Gastrocnemius medialis (tissue), 4 donors: ENCODE measurements around the gene RHBDL1. TPM values are rescaled to one million over a fixed set of nuclear protein-coding genes. Genes with fewer than 3 reads are reported as not detected.
"Not testable (repeated sequence)": the region's sequence is repeated elsewhere in the genome, so short reads cannot be mapped to it uniquely, and the experiment has no call there.

Experiments used
- ATAC-seq, 2 donors: fragments of 150-250 bp; one replicate each; pipeline ENCODE4 v1.9.1; 2016
- DNase-seq, 2 donors: peaks; one replicate each; pipeline ENCODE4 v3.0.0-alpha.2; 2019
- H3K27ac ChIP-seq, 4 donors: fragments of 200-600 bp; sonication (generic); 1 replicate in 1 of 4; 2 replicates in 3 of 4; pipeline ENCODE4 v1.5.1; 2016 to 2018; ENCODE audit warnings: mild to moderate bottlenecking in 2 of 4, moderate library complexity in 1 of 4
- H3K27me3 ChIP-seq, 3 donors: fragments of 200-600 bp; sonication (generic) in 2 of 3; 1 replicate in 1 of 3; 2 replicates in 2 of 3; pipeline versions ENCODE4 v1.5.1 to v1.6.0; 2016 to 2019; ENCODE audit warnings: mild to moderate bottlenecking in 1 of 3, moderate library complexity in 1 of 3
- H3K36me3 ChIP-seq, 2 donors: fragments of 200-600 bp; sonication (generic) in 1 of 2; one replicate each; pipeline ENCODE4 v1.5.1; 2017 to 2018
- H3K4me1 ChIP-seq, 2 donors: fragments of 200-600 bp; sonication (generic) in 1 of 2; one replicate each; pipeline ENCODE4 v1.5.1; 2016 to 2017; ENCODE audit warnings: mild to moderate bottlenecking in 2 of 2
- H3K4me3 ChIP-seq, 4 donors: fragments of 200-600 bp; sonication (generic) in 3 of 4; 1 replicate in 1 of 4; 2 replicates in 3 of 4; pipeline ENCODE4 v1.5.1; 2016 to 2019; ENCODE audit warnings: mild to moderate bottlenecking in 2 of 4
- H3K9me3 ChIP-seq, 3 donors: fragments of 200-600 bp; sonication (generic) in 2 of 3; 1 replicate in 1 of 3; 2 replicates in 2 of 3; pipeline ENCODE4 v1.5.1; 2016 to 2019
- POLR2A ChIP-seq, 2 donors: fragments of 450-650 bp; IDR thresholded peaks; one replicate each; pipeline ENCODE4 v1.6.1; 2017; ENCODE audit warnings: antibody characterized with exemption in 2 of 2, mild to moderate bottlenecking in 2 of 2, moderate library complexity in 2 of 2
- in situ Hi-C, 4 donors: fragments of 200-750 bp; cut with MboI; loops; one replicate each; pipeline versions ENCODE4 v1.15.0 to v1.8.0; 2017; ENCODE audit warnings: low sequenced_read_pairs in 4 of 4
- intact Hi-C: fragments of 100-400 bp; cut with DNase I; formaldehyde crosslinking; loops from one replicate; pipeline ENCODE4 v1.15.1; 2023; ENCODE audit warnings: low total_unique reads
- total RNA-seq, 4 donors: library from RNA; depleted of rRNA; stranded (reverse); fragments of >200 nt; gene quantifications; one replicate each; pipeline versions ENCODE4 v1.1.0 to v1.2.3, GENCODE V29; 2016
- TF ChIP-seq, protein P1 (sequence below), 5 experiments: fragments of 450-650 bp in 3 of 5; fragments of 200-600 bp in 2 of 5; sonication (generic) in 2 of 5; IDR thresholded peaks in 4 of 5; conservative IDR thresholded peaks in 1 of 5; 1 replicate in 4 of 5; 2 replicates in 1 of 5; pipeline ENCODE4 v1.5.1; 2016 to 2019; ENCODE audit warnings: antibody characterized with exemption in 5 of 5, mild to moderate bottlenecking in 3 of 5, moderate library complexity in 3 of 5

Gene RHBDL1
- total RNA-seq, 4 donors from 2014 or later = 0.31 TPM; not detected in 3

DNA sequence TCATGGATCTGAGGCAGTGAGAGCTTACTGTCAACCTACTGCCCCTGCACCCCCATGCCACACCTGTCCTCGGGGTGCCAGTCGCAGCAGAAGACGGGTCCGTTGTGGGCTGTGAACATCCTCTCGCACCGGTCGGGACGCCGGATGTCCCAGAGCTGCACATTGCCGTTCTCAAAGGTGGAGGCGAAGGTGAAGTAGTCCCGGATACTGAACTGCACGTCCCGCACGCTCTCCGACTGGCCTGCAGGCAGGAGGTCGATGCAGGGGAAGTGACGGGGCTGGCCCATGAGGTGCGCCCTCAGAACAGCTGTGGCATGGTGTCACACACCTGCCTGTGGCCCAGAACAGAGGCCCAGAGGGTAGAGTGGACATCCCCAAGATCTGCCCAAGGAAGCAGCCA lies 12.0 kb downstream of the RHBDL1 start:
- intact Hi-C loops = loop anchor here (10.0 kb wide), 1 partner anchor 617 kb away; the partner anchor contains the start of gene UBE2I
- Histone ChIP-seq H3K4me1 (peaks cover 25 to 46% of the 10 kb centered on the region in 2 donors), H3K27me3 (peaks cover under 1 to 11% (median 10%) of the 10 kb centered on the region in 3 donors), H3K36me3 (peaks cover 0 to 20% of the 10 kb centered on the region in 2 donors), H3K9me3 (no peaks in the 10 kb centered on the region), H3K27ac (no peak overlapping the region), H3K4me3 (no peak overlapping the region)
- TF ChIP-seq, protein P1, sequence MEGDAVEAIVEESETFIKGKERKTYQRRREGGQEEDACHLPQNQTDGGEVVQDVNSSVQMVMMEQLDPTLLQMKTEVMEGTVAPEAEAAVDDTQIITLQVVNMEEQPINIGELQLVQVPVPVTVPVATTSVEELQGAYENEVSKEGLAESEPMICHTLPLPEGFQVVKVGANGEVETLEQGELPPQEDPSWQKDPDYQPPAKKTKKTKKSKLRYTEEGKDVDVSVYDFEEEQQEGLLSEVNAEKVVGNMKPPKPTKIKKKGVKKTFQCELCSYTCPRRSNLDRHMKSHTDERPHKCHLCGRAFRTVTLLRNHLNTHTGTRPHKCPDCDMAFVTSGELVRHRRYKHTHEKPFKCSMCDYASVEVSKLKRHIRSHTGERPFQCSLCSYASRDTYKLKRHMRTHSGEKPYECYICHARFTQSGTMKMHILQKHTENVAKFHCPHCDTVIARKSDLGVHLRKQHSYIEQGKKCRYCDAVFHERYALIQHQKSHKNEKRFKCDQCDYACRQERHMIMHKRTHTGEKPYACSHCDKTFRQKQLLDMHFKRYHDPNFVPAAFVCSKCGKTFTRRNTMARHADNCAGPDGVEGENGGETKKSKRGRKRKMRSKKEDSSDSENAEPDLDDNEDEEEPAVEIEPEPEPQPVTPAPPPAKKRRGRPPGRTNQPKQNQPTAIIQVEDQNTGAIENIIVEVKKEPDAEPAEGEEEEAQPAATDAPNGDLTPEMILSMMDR (IDR thresholded peaks at IDR 0.05 in 4 of 5, conservative IDR thresholded peaks at IDR 0.05 in 1 of 5) = no peak
- TF ChIP-seq POLR2A (IDR thresholded peaks at IDR 0.05) = no peak
- in situ Hi-C loops = no loop called here
- ATAC-seq (no peak), DNase-seq (no peak)

DNA sequence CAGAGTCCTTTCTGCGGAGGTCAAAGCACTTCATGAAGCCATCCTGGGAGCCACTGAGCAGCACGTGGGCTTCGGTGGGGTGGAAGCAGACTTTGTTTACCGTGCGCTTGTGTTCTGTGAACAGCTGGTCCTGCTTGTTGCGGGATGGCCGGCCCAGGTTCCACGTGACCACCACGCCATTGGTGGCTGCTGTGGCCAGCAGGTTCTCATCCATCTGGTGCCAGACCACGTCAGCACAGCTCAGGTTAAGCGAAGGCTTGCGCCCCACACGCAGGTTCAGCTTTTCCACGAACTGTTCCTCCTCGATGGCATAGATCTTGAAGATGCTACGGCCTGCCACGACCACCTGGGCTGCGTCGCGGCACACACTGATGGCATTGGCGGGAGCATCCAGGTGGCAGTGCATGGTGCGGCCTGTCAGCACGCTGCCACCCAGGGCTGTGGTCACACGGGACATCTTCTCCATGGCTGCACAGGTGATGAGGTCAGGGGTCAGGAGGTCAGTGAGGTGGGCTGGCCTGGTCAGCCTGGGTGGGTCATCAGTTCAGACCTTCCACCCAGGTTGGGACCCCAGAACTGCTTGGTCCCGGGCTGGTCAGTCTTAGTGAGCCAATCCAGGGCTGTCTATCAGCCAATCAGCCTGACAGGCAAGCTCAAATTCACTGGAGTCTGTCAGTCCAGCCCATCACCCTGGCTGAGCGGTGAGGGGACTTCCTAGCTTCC lies 13.9 kb downstream of the RHBDL1 start:
- Histone ChIP-seq H3K27me3 (peaks cover 17 to 29% (median 25%) of the 10 kb centered on the region in 3 donors), H3K27ac (peak overlapping the region; percentile 84 to 96 (median 91)), H3K36me3 (peaks cover 0 to 11% of the 10 kb centered on the region in 2 donors), H3K4me3 (peak overlapping the region; percentile 80 to 99 (median 96)), H3K4me1 (peaks cover 16 to 32% of the 10 kb centered on the region in 2 donors), H3K9me3 (no peaks in the 10 kb centered on the region)
- intact Hi-C loops = loop anchor here (10.0 kb wide), 1 partner anchor 615 kb away; the partner anchor contains the start of gene UBE2I
- no peak for DNase-seq
- no peak for ATAC-seq
- in situ Hi-C loops = no loop called here
- no peak for TF ChIP-seq POLR2A (IDR thresholded peaks at IDR 0.05)
- TF ChIP-seq, protein P1 (IDR thresholded peaks at IDR 0.05 in 4 of 5, conservative IDR thresholded peaks at IDR 0.05 in 1 of 5) = no peak

DNA sequence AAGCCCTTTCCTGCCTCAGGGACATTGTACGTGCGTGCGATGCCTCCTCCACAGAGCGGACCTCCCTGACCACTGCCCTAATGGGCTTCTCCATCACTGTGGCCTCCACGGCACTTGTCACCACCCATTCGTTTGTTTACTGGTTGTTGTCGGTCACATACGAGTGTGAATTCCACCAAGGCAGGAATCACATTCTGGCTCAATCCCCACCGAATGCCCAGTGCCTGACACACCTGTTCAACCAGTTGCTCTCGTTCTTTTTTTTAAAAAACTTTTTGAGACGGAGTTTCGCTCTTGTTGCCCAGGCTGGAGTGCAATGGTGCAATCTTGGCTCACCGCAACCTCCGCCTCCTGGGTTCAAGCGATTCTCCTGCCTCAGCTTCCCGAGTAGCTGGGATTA lies 15.8 kb downstream of the RHBDL1 start:
- H3K4me3 ChIP-seq, DNase-seq, in situ Hi-C loops, intact Hi-C loops, H3K36me3 ChIP-seq, H3K9me3 ChIP-seq, ATAC-seq, H3K27ac ChIP-seq: not testable (repeated sequence)
- peaks cover 13 to 23% of the 10 kb centered on the region in 2 donors for H3K4me1 ChIP-seq
- H3K27me3 ChIP-seq = peaks cover 34 to 46% (median 40%) of the 10 kb centered on the region in 3 donors

DNA sequence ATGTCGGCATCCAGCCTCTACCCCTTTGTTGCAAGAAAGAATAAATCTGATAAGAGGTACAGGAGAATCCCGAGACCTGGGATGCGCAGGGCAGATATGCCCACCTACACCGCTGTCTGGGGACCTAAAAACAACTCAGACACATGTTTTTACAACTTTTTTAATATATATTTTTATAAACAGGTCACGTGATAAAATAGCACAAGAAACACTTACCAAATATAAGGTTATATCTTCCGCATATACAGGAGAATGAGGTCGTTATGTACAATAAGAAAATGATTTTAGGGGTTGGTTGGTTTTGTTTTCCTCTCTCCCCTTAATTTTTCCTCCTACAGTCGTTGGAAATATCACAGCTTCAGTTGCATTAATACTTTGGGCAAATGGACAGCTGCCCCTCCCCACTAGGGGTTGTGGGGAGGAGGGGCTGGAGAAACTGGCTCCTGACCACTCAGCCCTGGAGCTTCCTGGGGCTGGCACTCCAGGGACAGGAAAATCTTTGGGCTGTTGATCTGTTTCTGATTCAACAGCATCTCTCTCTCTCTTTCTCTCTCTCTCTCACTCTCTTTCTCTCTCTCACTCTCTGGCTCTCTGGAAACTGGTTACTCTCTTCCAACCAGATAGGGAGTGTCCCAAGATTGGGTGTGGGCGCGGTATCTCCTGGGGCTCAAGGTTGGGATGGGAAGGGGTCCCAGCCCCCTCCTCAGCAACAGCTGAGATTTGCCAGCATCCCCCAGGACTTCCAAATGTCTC lies 17.1 kb downstream of the RHBDL1 start:
- H3K27me3 ChIP-seq = peaks cover 46 to 55% (median 46%) of the 10 kb centered on the region in 3 donors
- intact Hi-C loops = no loop called here

More for the DNA sequence above, 17.1 kb downstream of the RHBDL1 start:
- Histone ChIP-seq H3K4me3 (no peak overlapping the region), H3K4me1 (peaks cover 13 to 23% of the 10 kb centered on the region in 2 donors), H3K27ac (no peak overlapping the region), H3K36me3 (no peaks in the 10 kb centered on the region), H3K9me3 (no peaks in the 10 kb centered on the region)
- in situ Hi-C loops = no loop called here
- ATAC-seq = no peak
- no peak for DNase-seq
- TF ChIP-seq, protein P1 (IDR thresholded peaks at IDR 0.05 in 4 of 5, conservative IDR thresholded peaks at IDR 0.05 in 1 of 5) = no peak
- no peak for TF ChIP-seq POLR2A (IDR thresholded peaks at IDR 0.05)
